ENCODE results near the gene GGACT. TPM values are rescaled to one million over a fixed set of nuclear protein-coding genes. Genes with fewer than 3 reads are reported as not detected.

Gene GGACT
- total and polyA plus RNA-seq, 2 of the 8 experiments (the other 6 are each of a cell fraction or from before 2014, with no cell fraction given) = 1.1 to 1.5 TPM

DNA sequence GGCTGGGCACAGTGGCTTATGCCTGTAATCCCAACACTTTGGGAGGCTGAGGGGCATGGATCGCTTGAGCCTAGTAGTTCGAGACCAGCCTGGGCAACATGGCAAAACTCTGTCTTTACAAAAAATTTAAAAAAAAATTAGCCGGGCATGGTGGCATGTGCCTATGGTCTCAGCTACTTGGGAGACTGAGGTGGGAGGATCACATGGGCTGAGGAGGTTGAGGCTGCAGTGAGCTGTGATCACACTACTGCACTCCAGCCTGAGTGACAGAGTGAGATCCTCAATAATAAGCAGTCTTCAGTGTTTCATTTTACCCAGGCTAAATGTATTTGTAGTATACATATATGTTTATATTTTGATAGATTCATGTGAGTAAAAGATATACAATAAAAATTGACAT, 85.0 kb downstream of the GGACT start:
- DNase-seq (ENCODE audit: low read depth in 1 of 2, low spot score in 2 of 2) (no peak), FAIRE-seq (no peak)
- H4K20me1 ChIP-seq (replicated peaks in 1 of 2; ENCODE audit: control insufficient read depth in 1 of 2, insufficient read depth in 2 of 2, low read length in 2 of 2) = no peaks in the 10 kb centered on the region
- H3K79me2 ChIP-seq (ENCODE audit: control insufficient read depth in 1 of 2, insufficient read depth in 2 of 2, low read length in 2 of 2) = no peaks in the 10 kb centered on the region
- no peak overlapping the region for H3K56ac ChIP-seq (replicated peaks; ENCODE audit: insufficient read length, low read depth, low read length)
- H3K4me1 ChIP-seq (replicated peaks in 1 of 4; ENCODE audit: control insufficient read depth in 3 of 4, insufficient read depth in 4 of 4, low read length in 3 of 4) = peaks cover 2 to 12% (median 9%) of the 10 kb centered on the region in 4 experiments; a peak in 5 of 7 replicates
- no peak overlapping the region for H2BK12ac ChIP-seq (ENCODE audit: low read depth, low read length)
- TF ChIP-seq SAP30 (IDR thresholded peaks at IDR 0.05; ENCODE audit: insufficient read depth, insufficient replicate concordance, low read length) = no peak
- no peak for TF ChIP-seq SUZ12 (IDR thresholded peaks at IDR 0.05; ENCODE audit: low read length)
- TF ChIP-seq RXRA (IDR thresholded peaks at IDR 0.05; ENCODE audit: insufficient read depth, low read depth, low read length) = no peak
- no peak for TF ChIP-seq KDM4A (IDR thresholded peaks at IDR 0.05; ENCODE audit: low read depth, low read length, severe bottlenecking)
- TF ChIP-seq CHD1 (IDR thresholded peaks at IDR 0.05; ENCODE audit: low read depth, low read length) = no peak
- TF ChIP-seq BRCA1 (IDR thresholded peaks at IDR 0.05; ENCODE audit: low read depth, low read length) = no peak
- TF ChIP-seq GTF2F1 (IDR thresholded peaks at IDR 0.05; ENCODE audit: borderline replicate concordance, low read depth, low read length) = no peak
- no peak for TF ChIP-seq POU5F1 (IDR thresholded peaks at IDR 0.05; ENCODE audit: low read depth, low read length)
- TF ChIP-seq, protein P1, sequence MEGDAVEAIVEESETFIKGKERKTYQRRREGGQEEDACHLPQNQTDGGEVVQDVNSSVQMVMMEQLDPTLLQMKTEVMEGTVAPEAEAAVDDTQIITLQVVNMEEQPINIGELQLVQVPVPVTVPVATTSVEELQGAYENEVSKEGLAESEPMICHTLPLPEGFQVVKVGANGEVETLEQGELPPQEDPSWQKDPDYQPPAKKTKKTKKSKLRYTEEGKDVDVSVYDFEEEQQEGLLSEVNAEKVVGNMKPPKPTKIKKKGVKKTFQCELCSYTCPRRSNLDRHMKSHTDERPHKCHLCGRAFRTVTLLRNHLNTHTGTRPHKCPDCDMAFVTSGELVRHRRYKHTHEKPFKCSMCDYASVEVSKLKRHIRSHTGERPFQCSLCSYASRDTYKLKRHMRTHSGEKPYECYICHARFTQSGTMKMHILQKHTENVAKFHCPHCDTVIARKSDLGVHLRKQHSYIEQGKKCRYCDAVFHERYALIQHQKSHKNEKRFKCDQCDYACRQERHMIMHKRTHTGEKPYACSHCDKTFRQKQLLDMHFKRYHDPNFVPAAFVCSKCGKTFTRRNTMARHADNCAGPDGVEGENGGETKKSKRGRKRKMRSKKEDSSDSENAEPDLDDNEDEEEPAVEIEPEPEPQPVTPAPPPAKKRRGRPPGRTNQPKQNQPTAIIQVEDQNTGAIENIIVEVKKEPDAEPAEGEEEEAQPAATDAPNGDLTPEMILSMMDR (IDR thresholded peaks at IDR 0.05; ENCODE audit: control extremely low read depth in 1 of 3, insufficient read depth in 1 of 3, low read depth in 1 of 3, low read length in 3 of 3) = no peak
- TF ChIP-seq TEAD4 (IDR thresholded peaks at IDR 0.05; ENCODE audit: low read depth, low read length) = no peak
- no peak for TF ChIP-seq PHF8 (conservative IDR thresholded peaks at IDR 0.05; ENCODE audit: low read depth, low read length)
- H4K91ac ChIP-seq (replicated peaks; ENCODE audit: insufficient read length, low read length) = no peak overlapping the region
- H2BK5ac ChIP-seq (ENCODE audit: low read depth, low read length) = no peak overlapping the region
- no peak overlapping the region for H3K9ac ChIP-seq (replicated peaks in 1 of 4; ENCODE audit: extremely low read depth in 1 of 4, low read depth in 3 of 4, low read length in 3 of 4)
- no peak overlapping the region for H3K4ac ChIP-seq (replicated peaks; ENCODE audit: insufficient read length, low read depth, low read length)
- no peak overlapping the region for H2AFZ ChIP-seq (ENCODE audit: low read length)
- no peaks in the 10 kb centered on the region for H3K36me3 ChIP-seq (ENCODE audit: control insufficient read depth in 2 of 4, insufficient read depth in 4 of 4, low read length in 3 of 4)
- H4K8ac ChIP-seq (ENCODE audit: extremely low read depth, insufficient read depth, low read length) = no peak overlapping the region
- H3K4me3 ChIP-seq (ENCODE audit: extremely low read depth in 1 of 4, insufficient read depth in 2 of 4, low read depth in 3 of 4, low read length in 4 of 4) = no peak overlapping the region
- H2AK5ac ChIP-seq (ENCODE audit: low read depth, low read length) = no peak overlapping the region
- no peak overlapping the region for H3K18ac ChIP-seq (ENCODE audit: extremely low read depth, low read length)
- 93% methylated on average over 3 of the region's 3 CpGs; no CpG with 5 or more reads in 1 of the 2 experiments for WGBS, 2 experiments (ENCODE audit: extremely low coverage in 1 of 2, insufficient coverage in 1 of 2, insufficient read length in 1 of 2, insufficient replicate concordance in 2 of 2, low coverage in 1 of 2, low lambda C conversion rate in 2 of 2, missing lambda C conversion rate in 1 of 2)
- H3K79me1 ChIP-seq (ENCODE audit: low read depth, low read length) = no peaks in the 10 kb centered on the region
- H3K27ac ChIP-seq (ENCODE audit: low read depth, low read length) = no peak overlapping the region
- no peak overlapping the region for H2BK15ac ChIP-seq (ENCODE audit: low read length)
- no peaks in the 10 kb centered on the region for H3K27me3 ChIP-seq (replicated peaks in 1 of 4; ENCODE audit: control insufficient read depth in 3 of 4, extremely low read depth in 1 of 4, insufficient read depth in 3 of 4, low read length in 3 of 4)
- no peak overlapping the region for H4K5ac ChIP-seq (ENCODE audit: insufficient read length, low read depth, low read length)
- H3K23ac ChIP-seq (ENCODE audit: insufficient read length) = no peak overlapping the region
- POLR2A ChIA-PET (ENCODE audit: partially characterized antibody) = no interaction called here
- no peak overlapping the region for H2BK20ac ChIP-seq (ENCODE audit: low read length)
- no peak overlapping the region for H3K4me2 ChIP-seq (ENCODE audit: insufficient read depth in 1 of 2, low read depth in 2 of 2, low read length in 2 of 2)
- CTCF ChIA-PET (ENCODE audit: partially characterized antibody) = interaction anchor here (0.6 to 2.0 kb wide), 4 partner anchors 26 to 1062 kb away, joined by 3 to 4 read pairs (median 3); no protein-coding TSS in a partner anchor
- no peaks in the 10 kb centered on the region for H3K9me3 ChIP-seq (ENCODE audit: insufficient read depth in 2 of 2, low read depth in 1 of 2, low read length in 1 of 2)
- H2BK120ac ChIP-seq (replicated peaks; ENCODE audit: low read depth, low read length) = no peak overlapping the region
- H3K23me2 ChIP-seq (ENCODE audit: low read depth, low read length) = no peaks in the 10 kb centered on the region
- H3K14ac ChIP-seq (ENCODE audit: insufficient read length) = no peak overlapping the region

All from H1 (cell line).